ENCODE data around the gene ETV5.

DNA sequence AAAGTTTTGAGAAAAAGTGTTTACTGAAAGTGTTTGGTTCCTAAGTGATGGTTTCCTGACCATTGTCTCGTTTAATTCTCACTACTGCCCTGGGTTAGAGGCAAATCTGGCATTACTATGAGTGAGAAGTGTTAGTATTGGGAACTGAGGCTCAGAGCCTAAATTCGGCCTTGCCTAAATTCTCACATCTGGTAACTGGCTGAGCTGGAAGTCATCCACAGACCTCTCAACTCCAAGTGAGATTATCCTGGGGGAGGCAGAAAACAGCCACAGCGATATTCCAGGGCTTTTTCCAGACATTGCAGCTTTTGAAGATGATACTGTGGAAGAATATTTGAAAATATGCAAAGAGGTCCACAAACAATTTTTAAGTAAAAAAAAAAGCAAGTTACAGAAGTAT, 86.0 kb downstream of the ETV5 start:
- no peak for TF ChIP-seq POLR2A (IDR thresholded peaks at IDR 0.05)
- TF ChIP-seq, protein P1, sequence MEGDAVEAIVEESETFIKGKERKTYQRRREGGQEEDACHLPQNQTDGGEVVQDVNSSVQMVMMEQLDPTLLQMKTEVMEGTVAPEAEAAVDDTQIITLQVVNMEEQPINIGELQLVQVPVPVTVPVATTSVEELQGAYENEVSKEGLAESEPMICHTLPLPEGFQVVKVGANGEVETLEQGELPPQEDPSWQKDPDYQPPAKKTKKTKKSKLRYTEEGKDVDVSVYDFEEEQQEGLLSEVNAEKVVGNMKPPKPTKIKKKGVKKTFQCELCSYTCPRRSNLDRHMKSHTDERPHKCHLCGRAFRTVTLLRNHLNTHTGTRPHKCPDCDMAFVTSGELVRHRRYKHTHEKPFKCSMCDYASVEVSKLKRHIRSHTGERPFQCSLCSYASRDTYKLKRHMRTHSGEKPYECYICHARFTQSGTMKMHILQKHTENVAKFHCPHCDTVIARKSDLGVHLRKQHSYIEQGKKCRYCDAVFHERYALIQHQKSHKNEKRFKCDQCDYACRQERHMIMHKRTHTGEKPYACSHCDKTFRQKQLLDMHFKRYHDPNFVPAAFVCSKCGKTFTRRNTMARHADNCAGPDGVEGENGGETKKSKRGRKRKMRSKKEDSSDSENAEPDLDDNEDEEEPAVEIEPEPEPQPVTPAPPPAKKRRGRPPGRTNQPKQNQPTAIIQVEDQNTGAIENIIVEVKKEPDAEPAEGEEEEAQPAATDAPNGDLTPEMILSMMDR (IDR thresholded peaks at IDR 0.05): no peak

Data from right lobe of liver (tissue), 4 donors.